GM18867 (cell line): ENCODE results near the gene JUNB.
A peak's percentile ranks its signal among the peaks of the same experiment; 100 is the strongest.
"Not testable (repeated sequence)": the region's sequence is repeated elsewhere in the genome, so short reads cannot be mapped to it uniquely, and the experiment has no call there.

ENCODE experiments used
- ATAC-seq: cut with Tn5 transposase; IDR thresholded peaks from one replicate; pipeline ENCODE4 v1.9.1; 2021; ENCODE audit warnings: mild to moderate bottlenecking, moderate library complexity; ENCODE audit not compliant: unreplicated experiment

Gene JUNB

GRCh38 chr19:12802267-12803106 lies 11.2 kb downstream of the JUNB start:
- ATAC-seq, result no peak

- ATAC-seq, result no peak
These were observed 12.8 kb downstream of the JUNB start for GRCh38 chr19:12804051-12804450.

- ATAC-seq, result peak; percentile 85
These were observed 15.2 kb downstream of the JUNB start, which contains the start of gene RNASEH2A for GRCh38 chr19:12806242-12807081. Gene RNASEH2A (plus strand): TSS chr19:12806584. CDS start chr19:12806674, 90 bp downstream.

GRCh38 chr19:12815088-12815487 lies 23.8 kb downstream of the JUNB start:
- no peak for ATAC-seq

GRCh38 chr19:12817188-12817587 lies 25.9 kb downstream of the JUNB start:
- not testable (repeated sequence) for ATAC-seq

GRCh38 chr19:12817810-12818209 lies 26.5 kb downstream of the JUNB start:
- not testable (repeated sequence) for ATAC-seq

GRCh38 chr19:12821761-12822160 lies 30.5 kb downstream of the JUNB start:
- no peak for ATAC-seq

- no peak for ATAC-seq
These were observed 34.2 kb downstream of the JUNB start for GRCh38 chr19:12825254-12826131.

- ATAC-seq, result no peak
These were observed 37.2 kb downstream of the JUNB start for GRCh38 chr19:12828494-12828893.

GRCh38 chr19:12833418-12833737 lies 42.1 kb downstream of the JUNB start:
- no peak for ATAC-seq

- ATAC-seq, result no peak
These were observed 42.7 kb downstream of the JUNB start for GRCh38 chr19:12833738-12834565.

- ATAC-seq, result no peak
These were observed 43.3 kb downstream of the JUNB start, which contains the start of gene RTBDN for GRCh38 chr19:12834566-12834943. Gene RTBDN (minus strand): TSS chr19:12834579. CDS start chr19:12829979, 4,600 bp downstream.

GRCh38 chr19:12834976-12835757 lies 43.9 kb downstream of the JUNB start:
- no peak for ATAC-seq

- ATAC-seq, result no peak
These were observed 45.2 kb downstream of the JUNB start for GRCh38 chr19:12836529-12836863.

- no peak for ATAC-seq
These were observed 45.9 kb downstream of the JUNB start for GRCh38 chr19:12837225-12837624.

GRCh38 chr19:12838182-12838885 lies 47.0 kb downstream of the JUNB start, which contains the start of gene MAST1:
Gene MAST1 (plus strand): TSS chr19:12838515. CDS start chr19:12838573, 58 bp downstream.
- no peak for ATAC-seq

- no peak for ATAC-seq
These were observed 47.8 kb downstream of the JUNB start for GRCh38 chr19:12838886-12839756.
